Breast epithelium (tissue), 3 donors: ENCODE data around the gene MSANTD7.

ENCODE experiments used
- POLR2A ChIP-seq: fragments of 450-650 bp; IDR thresholded peaks from one replicate; pipeline ENCODE4 v1.6.1; 2016; ENCODE audit warnings: antibody characterized with exemption, mild to moderate bottlenecking, moderate library complexity
- POLR2AphosphoS5 ChIP-seq, 3 donors: sonication (generic); formaldehyde crosslinking; IDR thresholded peaks; one replicate each; pipeline ENCODE4 v1.6.1; 2017; ENCODE audit warnings: antibody characterized with exemption in 3 of 3
- TF ChIP-seq, protein P1 (sequence below), 3 donors: fragments of 450-650 bp; IDR thresholded peaks; one replicate each; pipeline ENCODE4 v1.5.1; 2016 to 2017; ENCODE audit warnings: antibody characterized with exemption in 3 of 3, mild to moderate bottlenecking in 3 of 3, moderate library complexity in 3 of 3

DNA sequence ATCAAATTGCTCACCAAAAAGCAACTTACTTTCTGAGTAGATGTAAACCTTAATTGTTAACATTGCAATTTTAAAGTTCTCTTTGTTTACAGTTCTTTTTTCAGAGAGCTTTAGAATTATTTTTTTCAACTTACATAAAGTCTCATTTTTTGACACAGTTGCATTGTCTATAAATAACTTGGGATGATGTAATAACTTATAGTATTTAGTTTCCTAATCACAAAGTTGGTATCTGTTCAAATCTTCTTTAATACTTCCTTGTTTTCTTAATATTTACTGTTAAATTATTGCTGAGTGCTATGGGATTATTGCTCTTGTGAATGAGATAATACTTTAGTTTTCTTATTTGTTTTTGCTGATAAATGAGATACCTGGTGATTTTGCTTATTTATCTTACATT lies 21.7 kb downstream of the MSANTD7 start:
- TF ChIP-seq, protein P1, sequence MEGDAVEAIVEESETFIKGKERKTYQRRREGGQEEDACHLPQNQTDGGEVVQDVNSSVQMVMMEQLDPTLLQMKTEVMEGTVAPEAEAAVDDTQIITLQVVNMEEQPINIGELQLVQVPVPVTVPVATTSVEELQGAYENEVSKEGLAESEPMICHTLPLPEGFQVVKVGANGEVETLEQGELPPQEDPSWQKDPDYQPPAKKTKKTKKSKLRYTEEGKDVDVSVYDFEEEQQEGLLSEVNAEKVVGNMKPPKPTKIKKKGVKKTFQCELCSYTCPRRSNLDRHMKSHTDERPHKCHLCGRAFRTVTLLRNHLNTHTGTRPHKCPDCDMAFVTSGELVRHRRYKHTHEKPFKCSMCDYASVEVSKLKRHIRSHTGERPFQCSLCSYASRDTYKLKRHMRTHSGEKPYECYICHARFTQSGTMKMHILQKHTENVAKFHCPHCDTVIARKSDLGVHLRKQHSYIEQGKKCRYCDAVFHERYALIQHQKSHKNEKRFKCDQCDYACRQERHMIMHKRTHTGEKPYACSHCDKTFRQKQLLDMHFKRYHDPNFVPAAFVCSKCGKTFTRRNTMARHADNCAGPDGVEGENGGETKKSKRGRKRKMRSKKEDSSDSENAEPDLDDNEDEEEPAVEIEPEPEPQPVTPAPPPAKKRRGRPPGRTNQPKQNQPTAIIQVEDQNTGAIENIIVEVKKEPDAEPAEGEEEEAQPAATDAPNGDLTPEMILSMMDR (IDR thresholded peaks at IDR 0.05), result no peak
- TF ChIP-seq POLR2A (no peak), POLR2AphosphoS5 (IDR thresholded peaks at IDR 0.05) (no peak)
